Kidney epithelial cell (primary cell): ENCODE data around the gene CENPT. TPM values are rescaled to one million over a fixed set of nuclear protein-coding genes. Genes with fewer than 3 reads are reported as not detected.
A peak's percentile ranks its signal among the peaks of the same experiment; 100 is the strongest.
"Not testable (repeated sequence)": the region's sequence is repeated elsewhere in the genome, so short reads cannot be mapped to it uniquely, and the experiment has no call there.

ENCODE experiments used
- DNase-seq: peaks from one replicate; pipeline ENCODE4 v3.0.0-alpha.2; 2010; ENCODE audit warnings: low read depth
- H3K27me3 ChIP-seq: 2 replicates; pipeline ENCODE4 v1.6.0; 2011; ENCODE audit warnings: low read length; ENCODE audit not compliant: control insufficient read depth, insufficient read depth
- H3K36me3 ChIP-seq: 2 replicates; pipeline ENCODE4 v1.5.1; 2011; ENCODE audit warnings: low read length; ENCODE audit not compliant: control insufficient read depth, insufficient read depth
- H3K4me3 ChIP-seq: 2 replicates; pipeline ENCODE4 v1.5.1; 2011; ENCODE audit warnings: low read depth, mild to moderate bottlenecking, control low read depth, low read length
- total RNA-seq: library from RNA; depleted of rRNA; stranded (reverse); fragments of >200 nt; gene quantifications from 2 replicates; pipeline ENCODE4 v1.2.3, GENCODE V29; 2015
- TF ChIP-seq, protein P1 (sequence below): IDR thresholded peaks from 2 replicates; pipeline ENCODE4 v1.5.1; 2011; ENCODE audit warnings: mild to moderate bottlenecking, moderate library complexity, low read length, control low read depth, inconsistent platforms; ENCODE audit not compliant: insufficient read depth, poor library complexity, severe bottlenecking

CENPT gene
- total RNA-seq, 1 donor from 2014 or later = 30.3 TPM

DNA sequence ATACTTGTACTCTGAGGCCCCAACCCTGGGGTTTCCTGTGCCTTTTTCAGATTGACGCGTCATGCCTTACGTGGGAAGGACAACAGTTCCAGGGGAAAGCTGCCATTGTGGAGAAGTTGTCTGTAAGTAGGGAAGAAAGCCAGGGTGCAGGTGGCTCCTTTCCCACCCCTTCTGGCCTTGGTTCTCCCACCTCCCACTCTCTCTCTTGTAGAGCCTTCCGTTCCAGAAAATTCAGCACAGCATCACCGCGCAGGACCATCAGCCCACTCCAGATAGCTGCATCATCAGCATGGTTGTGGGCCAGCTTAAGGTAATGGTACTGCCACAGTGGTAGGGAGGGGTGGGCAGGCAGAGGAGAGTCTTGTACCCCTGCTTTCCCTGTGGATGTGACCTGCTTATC is 20.8 kb upstream of the CENPT start:
- Histone ChIP-seq H3K27me3 (no peaks in the 10 kb centered on the region), H3K4me3 (no peak overlapping the region), H3K36me3 (peaks cover 2% of the 10 kb centered on the region)
- DNase-seq = no peak
- TF ChIP-seq, protein P1, sequence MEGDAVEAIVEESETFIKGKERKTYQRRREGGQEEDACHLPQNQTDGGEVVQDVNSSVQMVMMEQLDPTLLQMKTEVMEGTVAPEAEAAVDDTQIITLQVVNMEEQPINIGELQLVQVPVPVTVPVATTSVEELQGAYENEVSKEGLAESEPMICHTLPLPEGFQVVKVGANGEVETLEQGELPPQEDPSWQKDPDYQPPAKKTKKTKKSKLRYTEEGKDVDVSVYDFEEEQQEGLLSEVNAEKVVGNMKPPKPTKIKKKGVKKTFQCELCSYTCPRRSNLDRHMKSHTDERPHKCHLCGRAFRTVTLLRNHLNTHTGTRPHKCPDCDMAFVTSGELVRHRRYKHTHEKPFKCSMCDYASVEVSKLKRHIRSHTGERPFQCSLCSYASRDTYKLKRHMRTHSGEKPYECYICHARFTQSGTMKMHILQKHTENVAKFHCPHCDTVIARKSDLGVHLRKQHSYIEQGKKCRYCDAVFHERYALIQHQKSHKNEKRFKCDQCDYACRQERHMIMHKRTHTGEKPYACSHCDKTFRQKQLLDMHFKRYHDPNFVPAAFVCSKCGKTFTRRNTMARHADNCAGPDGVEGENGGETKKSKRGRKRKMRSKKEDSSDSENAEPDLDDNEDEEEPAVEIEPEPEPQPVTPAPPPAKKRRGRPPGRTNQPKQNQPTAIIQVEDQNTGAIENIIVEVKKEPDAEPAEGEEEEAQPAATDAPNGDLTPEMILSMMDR = no peak

DNA sequence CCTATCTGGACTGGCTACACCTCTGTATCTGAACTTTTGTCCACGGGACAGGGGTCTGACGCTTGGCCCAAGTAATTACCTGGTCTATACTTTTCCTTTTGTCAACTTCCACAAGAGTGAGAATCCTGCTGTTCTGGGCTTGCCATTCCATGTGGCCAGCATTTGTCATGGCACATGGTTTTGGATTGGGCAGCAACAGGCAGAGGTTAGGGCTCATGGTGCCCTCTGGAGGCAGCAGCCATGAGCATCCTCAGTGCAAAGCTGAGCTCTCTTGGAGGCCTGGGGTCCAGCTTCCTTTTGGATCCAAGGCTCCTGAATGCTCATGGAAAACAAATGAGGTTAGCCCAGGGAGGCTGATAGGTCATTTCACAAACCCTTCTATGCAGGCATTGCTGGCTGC is 17.8 kb upstream of the CENPT start:
- H3K4me3 ChIP-seq = no peak overlapping the region
- H3K36me3 ChIP-seq = peaks cover 3% of the 10 kb centered on the region
- DNase-seq = no peak
- no peaks in the 10 kb centered on the region for H3K27me3 ChIP-seq
- TF ChIP-seq, protein P1 = peak; percentile 43

DNA sequence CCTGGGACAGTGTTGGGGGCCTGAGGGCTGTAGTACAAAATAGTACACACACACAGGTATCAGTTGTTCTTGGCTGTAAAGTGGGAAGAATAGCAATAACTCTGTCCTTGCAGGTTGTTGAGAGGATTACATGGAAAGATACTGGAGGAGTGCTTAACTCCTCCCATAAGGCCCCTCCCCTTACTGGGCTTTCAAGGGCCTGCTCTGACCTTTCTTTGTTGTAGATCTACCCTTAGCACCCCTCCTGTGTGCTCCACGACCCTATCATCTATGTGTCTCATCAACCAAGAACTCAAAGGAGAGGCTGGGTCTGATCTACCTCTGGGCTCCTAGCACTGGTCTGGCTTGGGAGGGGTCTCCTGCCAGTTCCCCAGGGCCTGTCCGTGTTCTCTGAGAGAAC is 17.1 kb upstream of the CENPT start:
- H3K4me3 ChIP-seq = no peak overlapping the region
- peaks cover 3% of the 10 kb centered on the region for H3K36me3 ChIP-seq
- DNase-seq = no peak
- TF ChIP-seq, protein P1 = no peak
- H3K27me3 ChIP-seq = no peaks in the 10 kb centered on the region

DNA sequence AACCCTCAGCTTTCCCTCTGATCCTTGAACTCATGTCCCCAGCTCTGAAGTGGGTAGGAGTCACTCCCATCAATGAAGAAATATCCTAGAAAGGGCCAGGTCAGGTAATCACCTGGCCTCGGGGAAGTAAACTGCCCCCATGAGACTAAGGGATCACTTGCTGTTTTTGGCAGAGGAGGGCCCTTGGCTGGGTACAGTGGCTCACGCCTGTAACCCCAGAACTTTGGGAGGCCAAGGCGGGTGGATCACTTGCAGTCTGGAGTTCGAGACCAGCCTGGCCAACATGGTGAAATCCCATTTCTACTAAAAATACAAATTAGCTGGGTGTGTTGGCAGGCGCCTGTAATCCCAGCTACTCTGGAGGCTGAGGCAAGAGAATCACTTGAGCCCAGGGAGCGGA is 16.6 kb upstream of the CENPT start:
- DNase-seq, H3K27me3 ChIP-seq, H3K4me3 ChIP-seq, H3K36me3 ChIP-seq: not testable (repeated sequence)

DNA sequence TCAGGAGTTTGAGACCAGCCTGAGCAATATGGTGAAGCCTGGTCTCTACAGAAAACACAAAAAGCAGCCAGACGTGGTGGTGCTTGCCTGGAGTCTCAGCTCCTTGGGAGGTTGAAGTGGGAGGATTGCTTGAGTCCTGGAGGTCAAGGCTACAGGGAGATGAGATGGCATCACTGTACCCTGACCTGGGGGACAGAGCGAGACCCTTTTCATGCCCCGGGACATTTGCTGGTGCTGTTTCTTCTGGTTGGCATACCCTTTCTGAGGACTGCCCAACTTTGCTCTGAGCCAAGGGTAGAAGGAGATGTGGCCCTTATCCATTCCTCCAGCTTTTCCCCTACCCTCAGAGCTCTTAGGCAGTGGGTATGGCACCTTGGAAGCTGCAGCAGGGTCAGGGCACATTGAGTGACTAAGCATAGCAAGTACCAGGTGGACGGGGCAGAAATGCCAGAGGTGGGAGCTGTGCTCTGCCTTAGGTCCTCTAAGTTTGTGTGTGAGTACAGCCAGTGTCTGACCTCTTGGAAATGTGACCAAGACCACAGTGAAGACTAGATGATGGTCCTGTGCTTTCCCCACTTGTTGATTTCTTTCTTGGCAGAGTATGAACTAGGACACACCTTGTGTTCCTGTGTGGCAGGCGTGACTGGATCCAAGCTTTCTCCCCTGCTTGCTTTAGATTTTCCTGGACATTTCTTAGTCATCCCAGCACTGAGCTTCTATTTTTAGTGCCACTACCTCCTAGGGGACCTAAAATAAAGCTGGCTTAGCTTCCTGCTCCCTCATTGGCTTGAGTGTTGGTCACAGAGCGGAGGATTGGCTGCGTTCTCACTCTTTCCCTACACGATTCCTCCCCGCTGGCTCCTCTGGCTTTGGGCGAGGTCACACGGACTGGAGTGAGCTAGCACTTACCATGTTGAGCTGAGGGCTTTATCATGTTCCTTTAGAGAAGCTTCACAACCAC is 15.4 kb upstream of the CENPT start:
- Histone ChIP-seq H3K4me3 (no peak overlapping the region), H3K27me3 (no peaks in the 10 kb centered on the region), H3K36me3 (peaks cover 3% of the 10 kb centered on the region)
- TF ChIP-seq, protein P1 = no peak
- no peak for DNase-seq

DNA sequence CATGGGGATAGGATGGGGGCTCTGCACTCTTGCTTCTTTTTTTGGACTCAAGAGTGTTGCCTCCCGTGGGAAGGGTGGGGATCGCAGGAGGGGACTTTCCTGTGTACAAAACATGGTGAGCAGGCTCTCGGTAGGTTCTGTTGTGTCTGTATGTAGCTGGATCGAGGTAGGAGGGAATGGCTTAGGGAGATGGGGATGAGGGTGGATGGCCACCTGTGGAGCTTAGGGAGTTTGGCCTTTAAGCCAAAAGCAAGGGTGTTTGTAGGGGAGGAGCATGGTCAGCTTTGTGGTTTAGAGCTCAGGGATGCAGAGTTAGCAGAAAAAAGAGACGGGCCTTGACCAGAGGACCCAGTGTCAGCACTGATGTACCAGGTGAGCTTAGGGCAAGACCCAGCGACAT is 14.4 kb upstream of the CENPT start:
- Histone ChIP-seq H3K27me3 (no peaks in the 10 kb centered on the region), H3K4me3 (no peak overlapping the region), H3K36me3 (peaks cover 3% of the 10 kb centered on the region)
- TF ChIP-seq, protein P1 = no peak
- DNase-seq = no peak
